ENCODE data around the gene SPATA6. TPM values are rescaled to one million over a fixed set of nuclear protein-coding genes. Genes with fewer than 3 reads are reported as not detected.
A peak's percentile ranks its signal among the peaks of the same experiment; 100 is the strongest.

Gene SPATA6
- total and polyA plus RNA-seq, 2 of the 8 experiments (the other 6 are each of a cell fraction or from before 2014, with no cell fraction given) = 2.4 to 17.2 TPM

GRCh38 chr1:48329905-48330304 lies 142.1 kb downstream of the SPATA6 start:
- H2AFZ ChIP-seq (ENCODE audit: low read length) = no peak overlapping the region
- H3K18ac ChIP-seq (ENCODE audit: extremely low read depth, low read length) = no peak overlapping the region
- H3K4ac ChIP-seq (replicated peaks; ENCODE audit: insufficient read length, low read depth, low read length) = no peak overlapping the region
- no peaks in the 10 kb centered on the region for H3K23me2 ChIP-seq (ENCODE audit: low read depth, low read length)
- DNase-seq (ENCODE audit: low read depth in 1 of 2, low spot score in 2 of 2) (no peak), FAIRE-seq (no peak)
- no peak overlapping the region for H2AK5ac ChIP-seq (ENCODE audit: low read depth, low read length)
- H3K27ac ChIP-seq (ENCODE audit: low read depth, low read length) = no peak overlapping the region
- H4K5ac ChIP-seq (ENCODE audit: insufficient read length, low read depth, low read length) = no peak overlapping the region
- H3K4me3 ChIP-seq (ENCODE audit: extremely low read depth in 1 of 4, insufficient read depth in 2 of 4, low read depth in 3 of 4, low read length in 4 of 4) = no peak overlapping the region
- H3K14ac ChIP-seq (ENCODE audit: insufficient read length) = no peak overlapping the region
- H3K36me3 ChIP-seq (ENCODE audit: control insufficient read depth in 2 of 4, insufficient read depth in 4 of 4, low read length in 3 of 4) = peaks cover 0 to 5% (median 1%) of the 10 kb centered on the region in 4 experiments; a peak in 3 of 8 replicates
- WGBS, 2 experiments (ENCODE audit: extremely low coverage in 1 of 2, insufficient coverage in 1 of 2, insufficient read length in 1 of 2, insufficient replicate concordance in 2 of 2, low coverage in 1 of 2, low lambda C conversion rate in 2 of 2, missing lambda C conversion rate in 1 of 2) = 92% methylated on average over 2 of the region's 2 CpGs; no CpG with 5 or more reads in 1 of the 2 experiments
- 0 out of 4 replicates have a peak, but pooled peaks cover 0 to 7% of the 10 kb centered on the region in 2 experiments for H3K9me3 ChIP-seq (ENCODE audit: insufficient read depth in 2 of 2, low read depth in 1 of 2, low read length in 1 of 2)
- no peak overlapping the region for H3K23ac ChIP-seq (ENCODE audit: insufficient read length)
- no peak overlapping the region for H3K4me2 ChIP-seq (ENCODE audit: insufficient read depth in 1 of 2, low read depth in 2 of 2, low read length in 2 of 2)
- H3K56ac ChIP-seq (replicated peaks; ENCODE audit: insufficient read length, low read depth, low read length) = no peak overlapping the region
- no peak overlapping the region for H4K91ac ChIP-seq (replicated peaks; ENCODE audit: insufficient read length, low read length)
- no peaks in the 10 kb centered on the region for H4K20me1 ChIP-seq (replicated peaks in 1 of 2; ENCODE audit: control insufficient read depth in 1 of 2, insufficient read depth in 2 of 2, low read length in 2 of 2)
- ChIA-PET POLR2A (ENCODE audit: partially characterized antibody) (no interaction called here), CTCF (ENCODE audit: partially characterized antibody) (no interaction called here)
- H2BK12ac ChIP-seq (ENCODE audit: low read depth, low read length) = no peak overlapping the region
- H2BK120ac ChIP-seq (replicated peaks; ENCODE audit: low read depth, low read length) = no peak overlapping the region
- H2BK20ac ChIP-seq (ENCODE audit: low read length) = no peak overlapping the region
- H3K79me1 ChIP-seq (ENCODE audit: low read depth, low read length) = no peaks in the 10 kb centered on the region
- H3K27me3 ChIP-seq (replicated peaks in 1 of 4; ENCODE audit: control insufficient read depth in 3 of 4, extremely low read depth in 1 of 4, insufficient read depth in 3 of 4, low read length in 3 of 4) = no peaks in the 10 kb centered on the region
- H4K8ac ChIP-seq (ENCODE audit: extremely low read depth, insufficient read depth, low read length) = peak overlapping the region; percentile 86; the same call in 1 of the 2 replicates
- H3K4me1 ChIP-seq (replicated peaks in 1 of 4; ENCODE audit: control insufficient read depth in 3 of 4, insufficient read depth in 4 of 4, low read length in 3 of 4) = no peaks in the 10 kb centered on the region
- H2BK5ac ChIP-seq (ENCODE audit: low read depth, low read length) = no peak overlapping the region
- no peak for TF ChIP-seq SUZ12 (IDR thresholded peaks at IDR 0.05; ENCODE audit: low read length)
- TF ChIP-seq CREB1 (IDR thresholded peaks at IDR 0.05) = no peak
- no peak for TF ChIP-seq FOSL1 (IDR thresholded peaks at IDR 0.05; ENCODE audit: insufficient read depth, low read depth, low read length)
- no peak for TF ChIP-seq SAP30 (IDR thresholded peaks at IDR 0.05; ENCODE audit: insufficient read depth, insufficient replicate concordance, low read length)
- H3K9ac ChIP-seq (replicated peaks in 1 of 4; ENCODE audit: extremely low read depth in 1 of 4, low read depth in 3 of 4, low read length in 3 of 4) = no peak overlapping the region
- H3K79me2 ChIP-seq (ENCODE audit: control insufficient read depth in 1 of 2, insufficient read depth in 2 of 2, low read length in 2 of 2) = no peaks in the 10 kb centered on the region
- no peak overlapping the region for H2BK15ac ChIP-seq (ENCODE audit: low read length)

Data from H1 (cell line).